ENCODE results near the gene TMEM87B.
"Not testable (repeated sequence)": the region's sequence is repeated elsewhere in the genome, so short reads cannot be mapped to it uniquely, and the experiment has no call there.

GRCh38 chr2:112069794-112070193, 14.7 kb downstream of the TMEM87B start:
- TF ChIP-seq RAD21 (IDR thresholded peaks at IDR 0.05; ENCODE audit: low read depth); CTCF (IDR thresholded peaks at IDR 0.05 in 2 of 3, conservative IDR thresholded peaks at IDR 0.05 in 1 of 3; ENCODE audit: borderline replicate concordance in 1 of 3, insufficient read depth in 1 of 3, low read depth in 2 of 3, low read length in 2 of 3); EZH2phosphoT487 (IDR thresholded peaks at IDR 0.05; ENCODE audit: borderline replicate concordance); POLR2AphosphoS5 (IDR thresholded peaks at IDR 0.05; ENCODE audit: low read depth, low read length); POLR2A (IDR thresholded peaks at IDR 0.05; ENCODE audit: borderline replicate concordance, extremely low read depth, insufficient read depth, insufficient read length): not testable (repeated sequence)

Data from HCT116 (cell line).